NOMO-1 (cell line): ENCODE results near the gene SPOCK1.

Source experiments
- DNase-seq, 2 experiments: peaks; one replicate each; lab custom pipeline; 2025; ENCODE audit not compliant: unreplicated experiment in 2 of 2; lab: John Stamatoyannopoulos, UW

Gene SPOCK1

GRCh38 chr5:137095597-137095996 is 403.5 kb downstream of the SPOCK1 start:
- DNase-seq: no peak

GRCh38 chr5:137092831-137093230 is 406.3 kb downstream of the SPOCK1 start:
- no peak for DNase-seq

DNA sequence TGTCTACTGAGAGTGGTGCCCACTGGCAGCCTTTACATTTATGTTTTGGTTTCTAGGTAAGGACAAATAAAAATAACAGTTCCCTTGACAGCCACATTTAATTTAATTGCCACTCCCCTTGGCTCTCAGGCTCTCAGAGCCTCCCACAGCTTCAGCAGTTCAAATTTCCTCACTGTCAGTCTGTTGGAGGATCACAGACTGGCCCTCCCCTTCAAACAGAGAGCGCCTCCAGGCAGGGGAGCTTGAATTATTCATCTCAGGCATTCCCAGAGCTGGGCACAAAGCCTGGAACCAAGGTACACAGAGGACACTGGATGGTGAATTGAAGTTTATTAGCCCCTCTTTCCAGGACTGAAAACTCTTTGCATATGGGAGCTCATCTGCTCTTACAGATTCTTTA is 407.7 kb downstream of the SPOCK1 start:
- DNase-seq: no peak

DNA sequence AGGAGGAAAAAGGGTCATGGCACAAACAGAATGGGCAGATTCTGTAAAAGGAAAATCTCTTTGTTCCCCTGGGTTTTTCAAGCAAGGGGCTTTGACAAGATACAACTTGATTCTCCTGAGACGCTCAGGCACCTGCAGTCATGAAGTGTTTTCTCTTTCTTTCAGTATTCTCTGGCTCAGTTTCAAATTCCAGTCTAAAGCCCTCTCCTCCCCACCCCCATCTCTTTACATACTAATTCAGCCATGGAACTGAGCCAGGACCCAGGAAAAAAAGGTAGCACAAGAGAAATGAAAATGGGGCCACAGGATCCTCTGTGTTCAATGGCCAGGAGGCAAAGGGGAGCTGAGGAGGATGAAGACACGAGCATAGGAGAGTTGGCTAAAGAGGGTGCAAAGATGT is 408.4 kb downstream of the SPOCK1 start:
- no peak for DNase-seq

DNA sequence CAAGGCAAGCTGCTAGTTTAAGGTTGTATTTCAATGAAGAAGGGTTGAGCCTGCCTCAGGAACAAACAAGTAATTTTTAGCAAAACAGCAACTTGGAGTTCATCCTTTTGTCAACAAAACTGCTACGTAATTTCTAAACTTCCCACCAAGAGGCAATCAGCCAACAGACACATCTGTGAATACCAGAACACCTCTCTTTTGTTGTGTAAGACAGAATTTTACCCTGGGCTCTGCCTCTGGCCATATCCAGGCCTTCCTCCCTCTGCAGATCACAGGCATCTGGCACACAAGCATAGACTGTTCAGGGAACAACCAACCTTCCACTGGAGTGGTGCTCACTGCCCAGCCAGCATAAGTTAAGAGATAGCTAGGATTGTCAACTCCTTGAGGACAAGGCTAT is 409.0 kb downstream of the SPOCK1 start:
- DNase-seq: no peak

- no peak for DNase-seq
Observed at GRCh38 chr5:137088175-137088574, 411.0 kb downstream of the SPOCK1 start.

DNA sequence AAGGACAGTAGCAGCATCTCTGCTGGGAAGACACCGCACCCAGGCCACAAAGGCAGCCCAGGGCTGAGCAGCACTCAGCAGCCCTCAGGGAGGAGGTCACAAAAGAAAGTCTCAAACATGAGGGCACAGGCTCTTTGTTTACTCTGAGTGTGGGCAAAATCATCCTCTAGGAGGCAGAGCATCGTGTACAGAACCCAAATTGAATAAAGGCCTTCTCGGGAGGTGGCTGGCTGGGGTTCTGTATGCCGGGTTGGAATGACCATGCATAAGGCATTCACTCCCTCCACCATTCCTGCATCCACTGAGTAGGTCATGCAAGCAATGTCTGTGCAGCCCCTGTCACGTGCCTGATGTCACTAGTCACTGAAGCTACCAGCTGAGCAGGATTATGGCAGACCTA is 412.8 kb downstream of the SPOCK1 start:
- DNase-seq: no peak

DNA sequence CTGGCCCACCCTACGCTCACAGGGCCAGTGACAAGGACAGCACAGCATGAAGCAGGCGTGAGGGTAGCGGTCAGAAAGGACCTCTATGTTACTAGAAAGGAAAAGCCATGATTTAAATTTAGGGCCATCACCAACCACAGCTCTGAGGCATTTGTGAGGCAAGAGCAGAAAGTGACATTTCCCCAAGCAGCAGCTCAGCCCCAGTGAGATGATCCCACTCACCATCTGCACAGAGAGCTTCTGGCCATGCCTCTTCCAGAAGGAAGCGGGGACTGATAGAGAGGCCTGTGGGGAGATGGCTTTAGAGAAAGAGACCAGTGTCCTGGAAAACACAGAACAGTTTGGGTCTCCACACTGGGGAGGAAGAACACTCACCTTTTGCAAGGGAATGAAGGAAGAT is 413.9 kb downstream of the SPOCK1 start:
- DNase-seq: no peak

- DNase-seq: no peak
Observed at GRCh38 chr5:137084016-137084415, 415.1 kb downstream of the SPOCK1 start.

GRCh38 chr5:137082951-137083350 is 416.2 kb downstream of the SPOCK1 start:
- no peak for DNase-seq

DNA sequence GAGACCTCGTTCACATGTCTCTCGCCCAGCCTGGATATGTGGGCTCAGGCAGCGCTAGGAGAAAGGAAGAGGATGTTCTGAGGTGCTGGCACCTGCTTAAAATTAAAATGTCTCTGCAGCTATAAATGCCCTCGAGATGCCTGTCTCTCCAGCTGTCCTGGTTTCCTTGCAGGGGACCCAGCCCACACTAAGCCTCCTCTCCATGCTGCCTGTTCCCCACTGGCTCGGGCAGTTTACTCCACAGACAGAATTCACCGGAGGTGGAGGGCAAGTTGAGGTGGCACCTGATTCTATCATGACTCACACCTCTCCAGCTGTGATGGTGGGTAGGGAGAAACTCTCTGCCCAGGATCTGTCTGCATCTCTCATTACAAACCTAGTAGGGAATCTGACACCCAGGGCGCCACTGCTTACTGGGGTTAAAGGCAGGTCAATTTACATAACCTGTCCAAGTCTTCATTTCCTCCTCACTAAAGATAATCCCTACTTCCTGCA is 420.9 kb downstream of the SPOCK1 start:
- DNase-seq: no peak

DNA sequence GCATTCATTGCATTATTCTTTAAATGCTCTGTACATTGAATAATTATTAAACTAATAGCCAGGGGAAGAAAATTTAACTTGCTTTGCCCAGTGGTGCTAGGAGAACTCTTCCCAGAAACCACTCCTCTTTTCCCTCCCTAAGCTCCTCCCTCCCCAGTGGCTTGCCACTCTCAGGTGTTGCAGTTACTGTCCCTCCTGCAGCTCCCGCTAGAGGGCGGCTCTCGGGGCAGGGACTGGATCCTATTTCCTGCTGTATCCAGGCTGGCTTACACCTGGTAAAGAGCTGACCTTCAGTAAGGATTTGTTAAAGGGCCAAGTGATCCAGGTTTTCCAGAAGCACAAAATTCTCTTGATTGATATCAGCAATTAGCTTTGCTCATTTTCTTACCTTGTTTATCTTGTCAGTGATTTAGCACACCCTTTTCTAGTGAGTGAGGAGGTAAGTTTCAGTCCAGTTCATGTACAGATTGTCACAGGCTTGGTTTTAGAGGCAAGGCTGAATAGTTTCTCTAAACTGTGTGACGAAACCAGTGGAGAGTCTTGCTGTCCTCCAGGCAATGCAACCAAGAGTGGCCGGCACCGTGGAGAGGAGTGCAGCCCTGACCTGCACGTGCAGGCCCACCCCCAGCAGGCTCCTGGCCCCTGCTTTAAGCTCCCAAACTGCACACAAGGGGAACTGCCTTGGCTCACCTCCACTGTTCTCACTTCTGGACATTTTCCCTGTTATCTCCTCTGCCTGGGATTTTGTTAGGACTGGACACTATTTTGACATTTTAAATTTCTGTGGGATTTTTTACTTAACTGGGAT is 423.8 kb downstream of the SPOCK1 start:
- peak; percentile 1 to 17 for DNase-seq

GRCh38 chr5:137073189-137073588 is 425.9 kb downstream of the SPOCK1 start:
- DNase-seq: no peak

DNA sequence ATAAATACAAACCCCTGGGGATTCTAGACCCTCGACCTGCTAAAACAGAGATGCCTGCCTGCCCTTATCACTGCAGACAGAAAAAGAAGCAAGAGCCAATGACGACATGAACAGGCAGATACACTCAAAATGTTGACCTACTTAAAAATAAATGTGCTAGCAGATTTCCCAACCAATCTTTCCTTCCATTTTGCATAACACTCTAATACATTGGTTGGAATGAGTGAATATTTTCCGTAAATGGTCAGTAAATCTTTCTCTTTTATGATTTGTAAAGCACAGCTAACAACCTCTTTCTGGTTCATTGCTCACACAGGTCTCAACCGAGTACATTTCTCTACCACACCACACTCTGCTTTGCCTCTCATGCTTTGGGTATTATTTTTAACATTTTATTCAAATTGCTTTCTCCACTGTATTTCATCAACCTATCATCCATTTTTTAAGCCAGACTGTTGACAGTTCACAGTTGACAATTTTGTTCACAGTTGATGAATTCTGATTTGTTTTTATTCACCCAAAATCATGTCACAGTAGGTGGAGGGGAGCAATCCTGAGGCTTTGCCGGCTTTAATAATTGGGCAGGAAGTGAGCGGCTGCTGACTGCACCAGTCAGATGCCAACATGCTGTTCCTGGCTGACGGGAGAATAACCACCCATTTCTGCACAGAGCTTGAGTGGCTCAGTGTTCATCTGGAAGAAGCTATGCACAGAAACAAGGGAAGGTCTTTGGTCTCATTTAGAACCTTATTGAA is 426.6 kb downstream of the SPOCK1 start:
- DNase-seq: no peak

DNA sequence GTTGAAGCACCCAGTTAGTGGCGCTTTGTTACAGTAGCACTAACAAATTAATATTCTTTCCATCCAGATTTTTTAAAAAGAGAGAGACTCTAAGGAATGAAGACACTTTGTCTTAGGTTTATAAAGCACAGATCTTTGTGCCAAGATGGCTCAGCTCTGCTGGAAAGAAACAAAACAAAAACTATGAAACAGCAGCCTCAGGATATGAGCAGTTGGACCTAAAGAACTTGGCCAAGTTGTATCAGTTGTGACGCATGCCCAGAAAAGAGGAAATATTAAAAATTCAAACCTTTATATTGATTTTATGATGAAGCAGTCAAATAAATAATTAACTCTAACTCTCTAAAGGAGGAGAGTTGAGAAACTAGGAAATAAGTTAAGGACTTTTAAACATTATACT is 427.2 kb downstream of the SPOCK1 start:
- DNase-seq: no peak

- DNase-seq: no peak
Observed at GRCh38 chr5:137071526-137071925, 427.6 kb downstream of the SPOCK1 start.

GRCh38 chr5:137070521-137070920 is 428.6 kb downstream of the SPOCK1 start:
- no peak for DNase-seq

- no peak for DNase-seq
Observed at GRCh38 chr5:137069358-137069757, 429.8 kb downstream of the SPOCK1 start.

GRCh38 chr5:137061382-137061781 is 437.7 kb downstream of the SPOCK1 start:
- DNase-seq: no peak

DNA sequence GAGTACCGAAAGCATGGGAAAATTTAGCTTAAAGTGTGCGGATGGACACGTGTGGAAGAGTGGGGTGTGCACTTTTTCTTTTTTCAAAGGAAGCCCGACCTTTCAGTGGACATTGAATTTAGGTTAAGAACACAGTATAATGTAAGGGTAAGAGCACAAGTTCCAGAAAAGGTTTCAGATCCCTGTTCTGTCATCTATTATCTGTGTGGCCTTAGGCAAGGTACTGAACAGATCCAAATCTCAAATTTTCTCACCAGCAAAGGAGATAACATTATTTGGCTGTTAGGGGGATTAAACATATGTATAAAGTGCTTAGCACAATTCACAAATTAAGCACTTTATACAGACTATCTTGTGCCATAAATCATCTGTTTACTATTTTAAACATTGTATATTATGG is 441.0 kb downstream of the SPOCK1 start:
- DNase-seq: no peak

DNA sequence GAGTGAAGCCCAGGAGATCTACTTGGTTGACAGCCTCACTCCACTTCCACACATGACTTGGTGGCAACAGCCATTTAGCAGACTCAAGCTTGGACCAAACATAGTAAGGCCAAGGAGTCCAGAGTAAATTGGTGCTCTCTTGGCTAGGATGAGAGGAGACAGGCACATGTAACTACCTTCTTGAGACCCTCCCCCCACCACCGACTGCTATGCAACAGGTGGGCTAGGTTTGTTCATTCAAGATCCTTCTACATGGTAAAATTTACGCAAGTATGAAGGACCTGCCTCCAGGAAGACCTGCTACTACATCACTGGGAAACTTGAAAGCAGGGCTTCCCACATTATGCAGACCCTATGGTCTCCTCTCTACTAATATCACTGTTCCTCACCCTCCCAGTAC is 442.4 kb downstream of the SPOCK1 start:
- DNase-seq: no peak

DNA sequence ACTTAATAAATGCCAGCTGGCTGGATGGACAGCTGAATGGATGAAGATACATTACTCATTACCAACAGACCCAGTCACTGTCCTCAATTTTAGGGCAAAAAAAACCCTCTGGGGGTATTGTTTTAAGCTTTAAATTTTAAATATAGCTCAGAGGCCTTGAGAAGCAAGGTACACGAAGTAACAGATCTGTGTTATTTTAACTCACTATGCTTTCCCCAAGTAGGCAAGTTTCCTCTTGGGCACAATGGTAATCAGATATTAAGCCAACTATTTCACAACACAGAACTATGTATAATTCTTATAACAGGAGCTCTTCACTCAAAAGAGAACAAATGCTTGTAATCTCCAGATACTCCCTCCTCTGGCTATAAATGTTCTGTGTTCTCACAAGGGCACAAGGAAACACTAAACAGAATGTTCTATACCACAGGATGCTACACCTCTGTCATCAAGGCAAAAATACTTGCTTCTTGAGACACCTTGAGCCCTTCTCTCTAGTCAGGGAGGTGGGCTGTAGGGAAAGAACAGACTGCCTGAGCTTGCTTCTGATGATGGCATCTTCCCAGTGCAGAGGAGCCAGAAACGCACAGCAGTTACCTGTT is 443.8 kb downstream of the SPOCK1 start:
- no peak for DNase-seq
